Spleen (tissue), 7 donors: ENCODE measurements around the gene SLC30A7.

Experiments used
- CTCF ChIP-seq, 11 experiments: fragments of 200-600 bp in 7 of 11; fragments of 450-650 bp in 4 of 11; sonication (generic) in 4 of 11; IDR thresholded peaks in 8 of 11; conservative IDR thresholded peaks in 3 of 11; 1 replicate in 7 of 11; 2 replicates in 4 of 11; pipeline versions ENCODE4 v1.4.0 to v1.8.0; 2016 to 2021; ENCODE audit warnings: antibody characterized with exemption in 11 of 11, inconsistent platforms in 4 of 11, mild to moderate bottlenecking in 1 of 11
- POLR2A ChIP-seq, 3 donors: fragments of 450-650 bp; IDR thresholded peaks; one replicate each; pipeline ENCODE4 v1.5.1; 2017; ENCODE audit warnings: antibody characterized with exemption in 3 of 3, mild to moderate bottlenecking in 1 of 3
- POLR2AphosphoS5 ChIP-seq, 3 donors: sonication (generic); formaldehyde crosslinking; IDR thresholded peaks; one replicate each; pipeline ENCODE4 v1.5.1; 2017; ENCODE audit warnings: antibody characterized with exemption in 3 of 3
- donor health status: DM: no; HTN: no; CAD: no; lungs with moderate emphysema.
- donor health status: DM: no; HTN: no; CAD: no.
- donor health status: DM: no; HTN: no; CAD: no.

DNA sequence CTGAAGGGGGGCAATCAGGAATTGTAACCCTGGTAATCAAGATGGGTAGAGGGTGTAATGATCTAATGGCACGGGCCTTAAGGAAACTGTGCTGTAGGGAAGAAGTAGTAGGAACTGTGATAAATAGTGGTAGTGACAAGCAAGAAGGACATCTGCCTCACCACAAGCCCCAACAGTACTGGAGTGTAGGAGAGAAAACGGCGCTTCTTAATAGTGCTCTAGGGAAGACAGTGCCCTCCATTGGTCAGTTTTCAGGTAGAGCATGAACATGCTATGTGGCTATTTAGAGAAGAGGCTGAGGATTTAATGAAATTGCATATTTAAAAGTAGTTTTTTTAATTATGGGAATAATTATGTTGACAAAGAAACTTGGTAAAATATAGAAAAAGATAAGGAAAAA, 32.2 kb downstream of the SLC30A7 start:
- TF ChIP-seq POLR2AphosphoS5 (IDR thresholded peaks at IDR 0.05) (no peak), CTCF (IDR thresholded peaks at IDR 0.05 in 8 of 11, conservative IDR thresholded peaks at IDR 0.05 in 3 of 11) (no peak), POLR2A (IDR thresholded peaks at IDR 0.05) (no peak)
